NB4 (cell line): Measurements from ENCODE around the gene MSI2.
A peak's percentile ranks its signal among the peaks of the same experiment; 100 is the strongest.

Experiments used
- CTCF ChIP-seq: IDR thresholded peaks from one replicate; pipeline ENCODE4 v1.5.1; 2012; ENCODE audit warnings: low read depth, low read length
- MAX ChIP-seq: IDR thresholded peaks from 2 replicates; pipeline ENCODE4 v1.6.1; 2011; ENCODE audit warnings: low read depth, low read length
- MYC ChIP-seq: IDR thresholded peaks from 2 replicates; pipeline ENCODE4 v1.6.1; 2011; ENCODE audit warnings: low read depth, low read length
- POLR2A ChIP-seq: IDR thresholded peaks from 2 replicates; pipeline ENCODE4 v1.6.1; 2011; ENCODE audit warnings: mild to moderate bottlenecking; ENCODE audit not compliant: insufficient read length; ENCODE audit errors: extremely low read depth

- TF ChIP-seq POLR2A: no peak
- TF ChIP-seq CTCF: no peak
- TF ChIP-seq MAX: peak; percentile 69
- no peak for TF ChIP-seq MYC
Measured at GRCh38 chr17:57442914-57443571, 186.7 kb downstream of the MSI2 start.
